ENCODE measurements around the gene PLCB4.

The PLCB4 gene

DNA sequence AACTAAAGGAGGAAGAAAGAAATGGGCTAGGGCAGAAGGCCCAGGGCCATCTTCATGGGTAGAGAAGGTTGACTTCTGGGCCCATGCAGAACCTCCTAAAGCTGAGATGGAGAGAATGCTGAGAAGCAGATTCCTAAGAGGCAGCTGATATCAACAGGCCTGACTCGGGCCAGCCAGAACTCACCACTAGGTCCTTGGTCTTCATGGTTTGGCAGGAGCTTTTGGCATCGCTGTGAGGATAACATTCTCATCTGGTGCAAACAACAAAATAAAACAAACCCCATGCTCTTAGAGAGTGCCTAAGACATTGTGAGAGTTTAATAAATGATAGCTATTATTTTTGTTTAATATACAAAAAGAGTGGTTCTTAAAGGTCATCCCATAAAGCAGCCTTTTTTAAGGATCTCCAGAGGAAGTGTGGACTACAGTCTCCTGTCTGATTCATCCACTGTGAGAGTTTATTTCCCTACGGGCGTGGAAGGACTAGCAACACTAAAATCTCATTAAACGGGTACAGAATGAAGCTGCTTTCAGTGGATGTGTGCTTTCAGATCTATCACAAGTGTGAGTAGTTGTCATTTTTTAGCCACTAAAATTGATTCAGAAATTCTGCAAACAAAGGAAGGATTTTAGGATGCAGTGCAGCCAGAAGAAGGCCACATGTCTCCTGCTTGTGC lies 160.0 kb downstream of the PLCB4 start:
- DNase-seq = no peak

DNA sequence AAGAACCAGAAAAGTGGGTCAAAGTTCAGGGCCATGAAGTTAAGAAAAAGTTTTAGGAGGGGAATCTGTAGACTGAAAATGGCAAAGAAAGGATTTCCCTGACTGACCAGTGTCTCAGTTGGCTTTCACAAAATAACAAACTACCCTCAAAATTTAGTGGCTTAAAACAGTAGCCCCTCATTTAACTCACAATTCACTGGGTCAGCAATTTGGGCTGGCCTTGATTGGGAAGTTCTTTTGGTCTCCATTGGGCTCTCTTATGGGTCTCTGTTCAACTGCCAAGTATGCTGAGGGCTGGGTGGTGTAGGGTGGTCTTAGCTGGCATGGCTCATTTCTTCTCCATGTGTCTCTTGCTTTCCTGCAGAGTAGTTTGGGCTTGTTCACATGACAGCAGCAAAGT lies 161.5 kb downstream of the PLCB4 start:
- DNase-seq = no peak

DNA sequence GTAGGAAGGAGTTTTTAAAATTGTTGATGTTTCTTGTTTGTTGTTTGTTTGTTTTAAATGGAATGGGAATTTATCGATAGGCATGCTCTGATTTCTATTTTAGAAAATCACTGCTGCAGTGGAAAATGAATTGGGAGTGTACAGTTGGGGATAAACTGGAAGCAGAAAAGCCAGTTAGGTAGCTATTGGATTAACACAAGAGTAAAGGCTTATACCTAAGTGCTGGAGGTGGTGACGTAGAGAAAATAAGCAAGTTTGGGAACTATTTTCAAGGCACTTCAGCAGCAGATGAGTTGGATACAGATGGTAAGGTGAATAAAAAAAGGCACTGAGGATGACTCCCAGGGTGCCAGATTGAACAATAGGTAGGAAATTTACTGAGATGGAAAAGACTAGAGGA lies 164.9 kb downstream of the PLCB4 start:
- no peak for DNase-seq

DNA sequence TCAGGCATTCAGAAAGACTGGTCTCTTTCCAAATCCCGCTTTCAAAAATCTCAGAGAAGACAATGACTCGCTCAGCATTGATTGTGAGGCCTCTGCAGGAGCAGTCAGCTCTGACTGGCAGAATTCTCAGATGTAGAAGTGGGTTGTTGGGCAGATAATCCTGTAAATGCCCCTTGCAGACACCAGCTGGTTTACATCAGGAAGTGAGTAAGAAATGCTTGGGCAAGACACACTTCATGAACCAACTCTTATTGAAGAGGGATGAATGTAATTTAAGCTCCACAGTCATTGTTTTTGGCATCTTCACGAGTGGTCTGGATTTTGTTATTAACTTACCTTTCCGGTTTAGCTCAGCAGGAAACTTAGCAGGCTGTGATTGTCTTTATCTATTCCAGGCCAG lies 166.6 kb downstream of the PLCB4 start:
- no peak for DNase-seq

DNA sequence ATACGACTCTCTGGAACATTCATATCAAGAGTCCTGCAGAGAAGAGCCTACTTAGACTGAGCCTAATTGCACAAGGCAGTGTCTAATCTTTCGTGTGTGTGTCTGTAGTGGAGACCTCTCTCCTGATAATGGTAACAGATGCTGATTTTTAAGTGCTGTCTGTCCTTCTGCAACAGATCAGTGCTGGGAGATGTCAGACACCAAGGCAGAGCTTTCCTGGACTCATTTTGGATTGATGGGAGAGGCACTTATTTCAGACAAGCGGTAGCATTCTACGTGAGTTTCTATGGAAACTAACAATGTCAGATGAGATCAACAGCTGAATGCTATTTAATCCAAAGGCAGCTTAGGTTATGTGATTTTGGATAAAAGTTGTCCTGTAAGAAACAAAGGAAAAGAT lies 167.6 kb downstream of the PLCB4 start:
- DNase-seq = no peak

DNA sequence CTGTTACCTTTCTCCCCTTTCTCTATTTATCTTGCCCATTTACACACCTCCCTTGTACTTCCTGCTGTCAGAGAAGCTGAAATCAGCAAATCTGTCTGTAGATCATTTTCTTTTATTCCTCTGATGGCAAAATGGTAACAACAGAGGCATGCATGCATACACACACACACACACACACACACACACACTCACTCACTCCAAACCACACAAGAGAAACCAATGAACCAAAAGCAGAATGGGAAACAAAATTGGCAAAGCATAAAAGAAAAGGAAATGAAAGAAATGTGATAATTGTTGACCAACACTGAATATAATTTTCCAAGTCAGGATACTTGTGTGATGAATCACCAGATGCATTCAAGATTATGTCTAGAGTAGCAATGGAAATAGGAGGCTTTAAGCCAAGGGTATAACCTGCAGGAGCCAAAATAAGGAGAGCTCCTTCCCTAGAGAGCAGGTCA lies 172.4 kb downstream of the PLCB4 start:
- DNase-seq = no peak

DNA sequence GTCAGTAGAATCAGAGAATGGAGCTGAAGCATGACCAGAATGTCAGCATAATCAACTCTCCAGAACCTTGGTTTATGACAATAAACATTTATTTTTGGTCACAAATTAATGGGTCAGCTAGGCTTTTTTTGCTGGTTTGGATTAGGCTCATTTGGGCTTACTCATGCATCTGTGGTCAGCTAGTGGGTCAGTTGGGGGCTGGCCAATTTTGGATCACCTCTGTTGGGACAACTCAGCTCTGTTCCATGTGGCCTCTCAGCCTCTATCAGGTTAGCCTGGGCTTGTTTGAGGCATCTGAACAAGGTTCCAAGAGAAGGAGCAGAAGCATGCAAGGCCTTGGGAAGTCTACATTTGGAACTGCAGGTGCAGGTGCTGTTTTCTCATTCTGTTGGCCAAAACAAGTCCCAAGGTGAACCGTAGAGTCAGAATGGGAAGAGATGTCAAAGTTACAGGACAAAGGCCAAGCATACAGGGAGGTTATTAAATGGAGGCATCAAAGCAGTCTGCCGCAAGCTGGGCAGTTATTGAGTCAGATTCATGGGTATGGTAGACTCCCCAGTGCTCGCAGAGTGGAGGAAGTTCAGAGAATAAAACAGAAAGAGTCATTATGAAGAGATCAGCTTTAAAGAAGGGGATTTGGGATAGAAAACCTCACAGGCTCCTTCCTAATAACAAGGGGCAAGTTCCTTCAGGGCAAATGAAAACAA lies 173.0 kb downstream of the PLCB4 start:
- no peak for DNase-seq

DNA sequence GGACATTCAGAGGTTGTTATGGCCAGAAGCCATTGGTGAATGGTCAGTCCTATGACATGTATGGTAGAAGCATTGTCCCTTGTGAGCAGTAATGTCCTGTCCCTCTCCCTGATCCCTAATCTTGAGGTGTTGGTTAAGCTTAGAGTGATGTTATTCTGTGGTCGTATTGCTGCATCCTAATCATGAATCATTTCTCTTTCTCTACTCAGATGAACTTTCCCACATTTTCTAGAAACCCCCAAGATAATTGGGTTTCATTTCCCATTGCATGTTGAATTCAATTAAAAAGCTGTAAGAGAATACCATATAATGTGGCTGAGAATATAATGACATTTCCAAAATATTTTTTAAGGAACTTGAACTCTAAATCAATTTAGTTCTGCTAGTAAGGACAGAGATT lies 175.1 kb downstream of the PLCB4 start:
- no peak for DNase-seq

DNA sequence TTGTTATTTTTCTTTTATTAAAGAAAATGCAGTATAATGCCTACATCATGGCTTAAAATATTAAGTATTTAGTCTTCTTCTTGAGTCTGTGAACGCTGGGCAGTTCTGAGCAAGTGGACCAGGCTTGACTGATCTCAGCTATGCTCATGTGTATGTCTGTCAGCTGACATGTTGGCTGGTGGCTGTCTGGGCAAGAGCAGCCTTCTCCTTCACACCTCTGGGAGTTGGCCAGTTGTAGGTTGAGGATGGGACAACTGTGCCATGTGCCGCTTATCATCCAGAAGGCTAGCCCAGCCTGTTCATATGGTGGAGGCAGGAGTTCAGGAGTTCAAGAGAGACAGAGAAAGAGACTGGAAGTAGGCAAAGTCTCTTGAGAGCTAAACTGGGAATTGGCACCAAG lies 175.9 kb downstream of the PLCB4 start:
- DNase-seq = no peak

DNA sequence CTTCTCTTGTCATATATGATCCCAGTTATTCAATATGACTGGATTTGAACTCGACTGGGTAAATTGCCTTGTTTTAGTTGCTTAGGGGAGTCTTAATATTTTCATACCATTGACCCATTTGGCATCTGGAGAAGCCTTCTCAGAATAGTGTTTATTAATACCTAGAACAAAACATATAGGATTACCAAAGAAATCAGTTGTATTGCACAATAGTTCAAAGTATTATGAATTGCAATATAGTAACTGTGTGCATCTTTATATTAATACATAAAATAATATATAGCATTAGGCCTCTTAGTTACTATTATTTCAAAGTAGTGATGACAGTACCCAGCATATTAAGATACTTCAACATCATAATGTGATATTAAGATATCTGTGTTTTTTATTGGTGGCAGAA lies 177.8 kb downstream of the PLCB4 start:
- DNase-seq = no peak

DNA sequence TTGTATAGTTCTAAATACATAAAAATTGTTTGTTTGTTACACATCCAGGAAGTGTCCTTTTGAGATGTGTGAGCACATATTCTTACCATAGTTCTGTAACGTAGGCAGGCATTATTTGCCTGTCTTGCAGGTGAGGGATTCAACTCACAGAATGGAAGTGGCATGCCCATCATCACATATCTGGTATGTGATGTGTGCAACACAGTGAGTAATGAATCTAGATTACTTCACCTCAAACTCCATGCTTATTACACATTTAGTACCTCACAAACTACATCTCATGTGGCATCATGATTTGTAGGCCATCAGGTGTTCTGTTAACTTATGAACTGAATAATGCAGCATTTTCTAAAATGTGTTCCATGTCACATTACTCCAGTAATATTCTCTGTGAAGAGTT lies 181.6 kb downstream of the PLCB4 start:
- no peak for DNase-seq

DNA sequence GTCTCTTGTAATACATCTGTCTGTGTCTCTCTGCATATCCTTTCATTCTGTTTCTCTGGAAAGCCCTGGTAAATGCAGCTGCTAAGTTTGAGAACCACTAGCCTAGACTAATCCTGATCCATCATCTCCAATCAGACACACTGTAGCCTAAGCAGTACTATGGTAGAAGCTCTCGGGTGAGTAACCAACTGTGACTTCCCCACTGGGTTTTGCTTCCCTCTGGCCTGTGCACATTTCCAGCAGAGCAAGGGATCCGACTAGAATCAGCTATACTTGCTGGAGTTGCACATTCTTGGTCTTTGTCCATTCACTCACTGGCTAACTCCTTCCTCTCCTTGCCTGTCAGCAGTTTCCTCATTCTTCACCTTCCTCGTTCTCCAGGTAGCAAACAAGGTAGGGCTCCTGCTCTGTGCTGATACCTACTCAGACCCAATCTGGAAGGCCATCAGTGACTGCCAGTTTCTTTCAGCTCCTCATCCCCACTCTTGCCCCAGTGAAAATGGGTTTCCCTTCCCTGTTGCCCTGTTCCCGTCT lies 184.2 kb downstream of the PLCB4 start:
- DNase-seq = no peak

DNA sequence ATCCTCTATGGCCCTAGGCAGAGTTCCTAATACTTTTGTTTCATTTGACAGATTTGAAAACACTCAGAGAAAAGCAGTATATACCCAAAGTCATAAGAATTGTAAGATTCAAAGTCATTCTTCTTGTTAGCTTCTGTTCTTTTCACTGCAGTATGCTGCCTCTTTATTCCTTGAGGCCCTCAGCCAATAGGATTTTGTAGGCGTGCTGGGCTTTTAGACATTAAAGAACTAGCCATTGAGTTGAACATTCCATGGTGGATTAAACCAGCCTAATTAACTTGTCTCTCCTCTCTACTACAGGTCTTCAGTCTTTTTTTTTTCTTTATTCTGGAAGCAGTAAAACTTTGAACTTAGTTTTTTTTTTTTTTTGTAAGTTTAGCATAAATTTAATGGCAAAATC lies 186.3 kb downstream of the PLCB4 start:
- no peak for DNase-seq

DNA sequence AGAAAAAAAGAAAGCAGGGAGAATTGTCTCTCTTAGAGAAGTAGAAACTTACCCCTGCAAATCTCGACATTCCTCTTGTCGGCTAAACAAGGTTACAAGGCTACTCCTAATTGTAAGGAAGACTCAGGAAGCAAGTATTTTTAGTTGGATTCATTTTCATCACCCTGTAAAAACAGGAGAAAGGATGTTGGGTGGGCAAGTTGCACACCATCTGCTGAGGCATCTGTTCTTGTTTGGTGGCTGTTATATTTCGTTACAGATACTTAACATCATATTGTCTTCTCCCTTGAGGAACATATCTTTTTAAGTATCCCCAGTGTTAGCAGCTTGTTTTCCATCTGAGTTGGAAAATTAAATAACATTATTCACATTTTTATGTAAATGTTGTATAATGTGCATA lies 187.5 kb downstream of the PLCB4 start:
- DNase-seq = no peak

DNA sequence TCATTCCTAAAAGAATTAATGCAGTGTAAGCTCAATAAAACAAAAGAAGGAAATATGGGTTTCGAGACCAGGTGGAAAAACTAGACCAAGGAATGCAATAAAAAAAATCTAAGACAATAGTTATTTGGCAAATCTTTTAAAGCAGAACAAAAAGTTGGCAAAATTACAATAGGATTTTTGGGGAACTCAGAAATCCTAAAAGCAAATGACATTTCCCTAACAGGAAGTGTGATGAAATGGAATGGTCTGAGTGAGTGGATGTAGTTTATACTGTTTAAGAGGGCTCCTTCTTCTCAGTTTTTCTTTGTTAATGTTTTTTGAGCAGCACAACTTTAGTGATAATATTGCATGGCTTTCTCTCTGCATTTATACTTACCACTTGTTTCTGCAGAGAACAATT lies 190.0 kb downstream of the PLCB4 start:
- no peak for DNase-seq

DNA sequence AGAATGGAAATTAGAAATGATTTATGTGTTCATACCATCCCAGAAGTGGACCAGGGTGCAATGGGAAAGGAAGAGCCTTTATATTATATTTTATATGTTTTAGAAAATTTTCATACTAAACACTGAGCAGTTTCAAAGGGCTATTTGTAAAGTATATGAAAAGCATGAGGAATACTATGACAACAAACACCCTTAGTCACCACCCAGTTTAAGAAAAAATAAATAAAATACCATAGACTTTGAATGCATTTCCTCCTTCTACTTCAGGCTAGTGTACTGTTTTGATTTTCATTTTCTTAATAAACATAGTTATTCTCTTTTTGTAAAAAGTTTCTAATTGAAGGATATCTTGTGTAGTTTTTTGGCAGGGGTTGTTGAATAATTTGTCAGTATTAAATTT lies 191.1 kb downstream of the PLCB4 start:
- DNase-seq = no peak

DNA sequence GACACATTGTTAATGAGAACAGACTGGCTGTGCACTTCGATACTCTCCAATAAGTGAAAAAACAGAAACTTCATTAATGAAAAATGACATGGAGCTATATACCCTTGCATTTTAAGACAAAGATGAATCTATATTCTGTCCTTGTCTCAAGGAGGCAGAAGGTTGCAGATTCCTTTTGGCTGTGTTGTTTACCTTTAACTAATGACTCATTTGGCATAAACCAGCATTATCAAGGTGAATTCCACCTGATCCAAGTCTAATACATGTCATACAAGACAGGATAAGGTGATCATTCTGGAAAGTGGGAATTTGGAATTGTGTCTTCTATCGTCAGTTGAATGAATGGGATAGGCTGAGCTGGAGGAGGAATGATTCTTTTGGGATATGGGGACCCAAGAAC lies 192.9 kb downstream of the PLCB4 start:
- no peak for DNase-seq

DNA sequence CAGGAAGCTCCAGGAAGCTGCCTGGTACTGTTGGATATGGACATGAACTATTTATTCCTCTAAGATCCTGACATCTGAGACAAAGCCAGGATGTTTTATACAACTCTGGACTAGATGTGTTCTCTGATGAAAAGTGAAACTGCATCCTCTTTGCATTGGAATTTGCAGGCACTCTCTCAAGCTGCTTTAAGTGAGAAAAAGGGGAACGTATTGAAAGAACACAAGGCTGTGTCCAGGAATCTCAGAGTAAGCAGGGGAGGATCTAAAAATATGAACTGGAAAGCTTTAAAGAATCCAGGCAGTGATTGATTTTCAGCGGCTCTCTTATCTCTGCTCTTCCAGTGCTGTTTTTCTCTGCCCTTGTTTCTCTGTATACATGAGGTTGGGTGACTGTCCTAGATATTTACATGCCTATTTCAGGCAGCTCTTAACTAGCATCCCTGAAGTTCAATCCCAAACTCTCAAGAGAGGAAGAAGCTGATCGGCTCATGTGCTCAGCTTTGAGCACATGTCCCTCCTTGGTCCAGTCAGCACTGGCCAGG lies 193.8 kb downstream of the PLCB4 start:
- no peak for DNase-seq

DNA sequence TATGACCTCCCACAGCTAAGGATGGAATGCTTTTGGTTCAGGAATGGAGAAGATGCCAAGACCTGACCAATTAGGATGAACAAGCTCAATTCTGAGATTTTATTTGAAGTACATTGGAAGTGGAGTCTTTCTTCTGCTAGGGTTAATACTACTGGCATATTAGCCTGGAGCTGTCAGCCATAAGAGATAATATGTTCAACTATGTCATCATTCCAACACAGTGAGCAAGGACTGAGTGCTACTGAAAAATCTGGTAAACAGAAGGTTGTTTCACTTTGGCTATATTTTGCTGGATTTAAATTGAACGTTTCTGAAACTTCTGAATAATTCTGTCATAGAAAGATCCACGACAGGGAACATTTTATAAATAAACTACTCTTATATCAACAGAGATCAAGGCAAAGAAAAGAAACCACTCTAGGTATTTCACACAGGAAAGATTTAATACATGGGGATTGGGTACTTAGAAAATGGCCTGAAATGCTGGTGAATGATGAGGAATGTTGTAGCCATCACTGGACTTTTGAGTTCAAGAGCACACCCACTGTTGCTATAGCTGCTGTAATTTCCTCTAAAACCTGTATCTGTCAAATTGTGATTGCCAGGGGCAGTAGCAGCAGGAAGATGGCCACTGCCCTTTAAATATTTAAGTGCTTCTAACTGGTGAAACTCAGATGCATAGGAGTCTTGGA lies 200.5 kb downstream of the PLCB4 start:
- no peak for DNase-seq

DNA sequence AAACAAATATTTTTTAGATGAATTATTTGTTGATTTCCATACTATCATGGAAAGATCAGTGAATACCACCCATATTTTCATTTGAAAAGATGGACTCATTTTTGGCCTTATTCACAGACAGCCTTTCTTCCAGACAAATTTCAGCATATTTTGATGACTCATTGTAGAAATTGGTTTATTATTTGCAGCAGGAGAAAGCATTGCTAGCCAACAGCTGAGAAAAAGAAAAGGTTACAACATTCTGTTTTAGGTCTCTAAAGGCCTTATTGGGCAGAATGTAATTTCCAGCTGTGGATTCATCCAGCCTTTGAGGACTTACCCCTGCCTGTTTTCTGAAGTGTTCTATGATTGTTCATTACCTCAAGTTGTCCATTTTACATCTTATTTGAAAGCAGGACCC lies 201.9 kb downstream of the PLCB4 start:
- no peak for DNase-seq

DNA sequence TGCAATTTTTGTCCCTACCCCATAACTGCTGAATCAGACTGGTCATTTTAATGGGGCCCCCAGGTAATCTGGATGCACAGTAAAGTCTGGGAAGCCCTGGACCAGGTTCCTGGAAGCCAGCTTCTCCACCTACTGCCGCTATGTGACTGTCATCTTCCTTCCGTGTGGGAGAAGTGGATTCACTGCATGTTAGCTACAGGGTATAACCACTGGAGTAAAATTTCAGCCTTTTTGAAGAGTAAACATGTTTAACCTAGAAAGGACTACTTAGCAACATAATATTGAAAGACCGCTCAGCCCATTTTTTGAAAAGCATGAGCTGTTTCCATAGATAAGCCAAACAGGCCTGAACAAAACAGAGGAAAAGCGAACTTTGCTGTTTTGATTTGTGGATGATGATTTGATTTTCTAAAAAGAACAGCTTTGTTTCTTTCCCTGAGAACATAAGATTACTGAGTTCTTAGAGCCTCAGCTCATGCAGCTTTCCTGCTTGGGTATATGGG lies 208.1 kb downstream of the PLCB4 start:
- DNase-seq = no peak

DNA sequence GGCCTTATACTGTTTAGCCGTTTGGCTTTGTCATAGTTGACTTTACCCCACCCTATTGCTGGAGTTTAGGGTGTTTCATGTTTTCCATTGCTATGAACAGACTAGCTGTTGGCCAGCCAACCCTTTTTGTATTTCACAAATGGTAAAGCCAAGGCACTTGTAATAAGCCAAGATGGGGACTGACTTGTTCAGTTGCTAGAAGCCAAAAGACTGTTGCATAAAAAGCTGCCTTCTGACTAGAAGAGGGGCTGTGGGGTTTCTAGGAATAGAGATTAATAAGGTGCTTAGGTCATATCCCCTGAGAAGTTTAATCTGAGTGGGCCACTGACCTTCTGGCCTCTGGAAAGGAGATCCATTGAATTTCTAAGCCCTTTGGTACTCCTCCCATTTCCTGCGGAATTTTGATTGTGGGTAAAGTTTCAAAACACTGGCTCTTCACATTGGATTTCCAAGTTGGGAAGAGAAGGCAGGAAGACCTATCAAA lies 211.1 kb downstream of the PLCB4 start:
- no peak for DNase-seq

DNA sequence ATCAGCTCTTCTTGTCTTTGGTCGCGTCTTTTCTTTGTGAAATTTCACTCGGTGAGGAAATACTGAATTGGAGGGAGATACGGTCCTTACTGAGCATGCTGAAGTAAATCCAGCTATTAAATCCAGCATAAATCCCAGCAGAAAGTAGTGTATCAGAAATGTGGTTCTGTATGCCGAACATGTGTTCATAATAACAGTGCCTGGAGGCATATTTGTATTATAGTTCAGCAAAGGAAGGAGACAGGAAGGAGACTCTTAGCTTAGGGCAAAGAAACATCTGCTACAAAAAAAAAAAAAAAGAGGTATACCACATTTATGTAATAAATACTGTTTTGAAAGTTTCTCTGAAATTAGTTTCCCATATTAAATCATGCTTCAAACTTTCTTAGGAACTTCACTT lies 211.8 kb downstream of the PLCB4 start:
- DNase-seq = no peak

All from T-helper 1 cell (primary cell).